Measurements from ENCODE around the gene PDX1.
"Not testable (repeated sequence)": the region's sequence is repeated elsewhere in the genome, so short reads cannot be mapped to it uniquely, and the experiment has no call there.

The PDX1 gene

GRCh38 chr13:27962982-27963381 lies 43.2 kb downstream of the PDX1 start:
- CTCF ChIA-PET = interaction anchor here (1.2 to 13.6 kb wide), 4 partner anchors 8 to 601 kb away, joined by 3 to 206 read pairs (median 4); no protein-coding TSS in a partner anchor
- no peak overlapping the region for H3K4me3 ChIP-seq (ENCODE audit: low read depth, low read length)
- H3K36me3 ChIP-seq (ENCODE audit: control insufficient read depth in 2 of 2, insufficient read depth in 1 of 2, low read length in 2 of 2) = peaks cover 0 to 46% of the 10 kb centered on the region in 2 experiments; a peak in 2 of 3 replicates
- no peaks in the 10 kb centered on the region for H3K9me3 ChIP-seq (ENCODE audit: control insufficient read depth, insufficient read depth, low read depth, low read length)
- no peak for TF ChIP-seq ZBTB7A (tag by site-specific recombination; IDR thresholded peaks at IDR 0.05; ENCODE audit: low read depth)
- no peak for TF ChIP-seq ZNF274 (IDR thresholded peaks at IDR 0.05; ENCODE audit: low read length)
- no peak for TF ChIP-seq ZNF274 (tag by site-specific recombination; IDR thresholded peaks at IDR 0.05; ENCODE audit: borderline replicate concordance)
- TF ChIP-seq PRDM1 (tag by site-specific recombination; IDR thresholded peaks at IDR 0.05) = 0 out of 2 replicates have a peak, but pooled peaks have one; percentile 14
- no peak overlapping the region for H3K27ac ChIP-seq (ENCODE audit: extremely low read depth, low read depth, low read length)
- H3K4me1 ChIP-seq (ENCODE audit: control insufficient read depth, insufficient read depth, low read length) = no peaks in the 10 kb centered on the region
- POLR2A ChIA-PET = no interaction called here

- Histone ChIP-seq H3K9me3 (ENCODE audit: control insufficient read depth, insufficient read depth, low read depth, low read length) (no peaks in the 10 kb centered on the region), H3K36me3 (ENCODE audit: control insufficient read depth in 2 of 2, insufficient read depth in 1 of 2, low read length in 2 of 2) (peaks cover 0 to 46% of the 10 kb centered on the region in 2 experiments; a peak in 2 of 3 replicates), H3K4me1 (ENCODE audit: control insufficient read depth, insufficient read depth, low read length) (no peaks in the 10 kb centered on the region), H3K27ac (ENCODE audit: extremely low read depth, low read depth, low read length) (no peak overlapping the region), H3K4me3 (ENCODE audit: low read depth, low read length) (no peak overlapping the region)
- ChIA-PET POLR2A (no interaction called here), CTCF (interaction anchor here (1.2 to 13.6 kb wide), 3 partner anchors 9 to 601 kb away, joined by 3 to 206 read pairs (median 5); no protein-coding TSS in a partner anchor)
- TF ChIP-seq ZFHX2 (tag by site-specific recombination; conservative IDR thresholded peaks at IDR 0.05) (no peak), ZNF24 (tag by site-specific recombination; IDR thresholded peaks at IDR 0.05) (no peak), ZNF549 (tag by site-specific recombination; IDR thresholded peaks at IDR 0.05) (no peak), ZBTB10 (tag by site-specific recombination; IDR thresholded peaks at IDR 0.05) (no peak), ZNF473 (tag by site-specific recombination; IDR thresholded peaks at IDR 0.05) (no peak), ZNF654 (tag by site-specific recombination; IDR thresholded peaks at IDR 0.05; ENCODE audit: low read depth) (no peak), YY2 (tag by site-specific recombination; IDR thresholded peaks at IDR 0.05) (no peak), ZNF202 (tag by site-specific recombination; IDR thresholded peaks at IDR 0.05; ENCODE audit: borderline replicate concordance) (no peak), BCL6B (tag by site-specific recombination; IDR thresholded peaks at IDR 0.05) (no peak), ZBTB44 (tag by site-specific recombination; IDR thresholded peaks at IDR 0.05) (no peak), GLIS2 (tag by site-specific recombination; IDR thresholded peaks at IDR 0.05) (no peak)
Measured at GRCh38 chr13:27963491-27963890, 43.7 kb downstream of the PDX1 start.

GRCh38 chr13:27964206-27964605 lies 44.4 kb downstream of the PDX1 start:
- CTCF ChIA-PET = interaction anchor here (0.6 to 13.6 kb wide), 4 partner anchors 10 to 602 kb away, joined by 3 to 206 read pairs (median 4); no protein-coding TSS in a partner anchor
- POLR2A ChIA-PET; H3K27ac ChIP-seq (ENCODE audit: extremely low read depth, low read depth, low read length): not testable (repeated sequence)

More at GRCh38 chr13:27964206-27964605, 44.4 kb downstream of the PDX1 start:
- not testable (repeated sequence) for H3K4me3 ChIP-seq (ENCODE audit: low read depth, low read length); H3K4me1 ChIP-seq (ENCODE audit: control insufficient read depth, insufficient read depth, low read length); H3K9me3 ChIP-seq (ENCODE audit: control insufficient read depth, insufficient read depth, low read depth, low read length)
- peaks cover 0 to 46% of the 10 kb centered on the region in 2 experiments; a peak in 2 of 3 replicates for H3K36me3 ChIP-seq (ENCODE audit: control insufficient read depth in 2 of 2, insufficient read depth in 1 of 2, low read length in 2 of 2)

Measured in HEK293 (cell line).